ENCODE measurements around the gene CBL.
A peak's percentile ranks its signal among the peaks of the same experiment; 100 is the strongest.

Gene CBL

GRCh38 chr11:119205574-119206510, at the start of gene CBL:
Gene CBL, plus strand, starts transcription at chr11:119206339. Its CDS starts 79 bp downstream, at chr11:119206418.
- peak; percentile 91 for TF ChIP-seq CTCF (IDR thresholded peaks at IDR 0.05; ENCODE audit: low read depth, low read length)
- H3K4me3 ChIP-seq (ENCODE audit: low read depth, low read length), result peak within 1 kb of the TSS; percentile 95
- in situ Hi-C loops (cut with HindIII; ENCODE audit: low sequenced_read_pairs), result no loop called here
- peak; percentile 91 for DNase-seq (ENCODE audit: low read depth, low spot score)

- DNase-seq (ENCODE audit: low read depth, low spot score), result no peak
- H3K4me3 ChIP-seq (ENCODE audit: low read depth, low read length), result no peak overlapping the region
- in situ Hi-C loops (cut with HindIII; ENCODE audit: low sequenced_read_pairs), result no loop called here
- TF ChIP-seq CTCF (IDR thresholded peaks at IDR 0.05; ENCODE audit: low read depth, low read length), result no peak
Observed at GRCh38 chr11:119156496-119156895, 49.6 kb upstream of the CBL start.

GRCh38 chr11:119157063-119157462, 49.1 kb upstream of the CBL start:
- no peak for DNase-seq (ENCODE audit: low read depth, low spot score)
- H3K4me3 ChIP-seq (ENCODE audit: low read depth, low read length), result no peak overlapping the region
- no peak for TF ChIP-seq CTCF (IDR thresholded peaks at IDR 0.05; ENCODE audit: low read depth, low read length)
- in situ Hi-C loops (cut with HindIII; ENCODE audit: low sequenced_read_pairs), result no loop called here

- TF ChIP-seq CTCF (IDR thresholded peaks at IDR 0.05; ENCODE audit: low read depth, low read length), result no peak
- no peak for DNase-seq (ENCODE audit: low read depth, low spot score)
- no peak overlapping the region for H3K4me3 ChIP-seq (ENCODE audit: low read depth, low read length)
- in situ Hi-C loops (cut with HindIII; ENCODE audit: low sequenced_read_pairs), result no loop called here
Observed at GRCh38 chr11:119158467-119158866, 47.7 kb upstream of the CBL start.

- no peak for DNase-seq (ENCODE audit: low read depth, low spot score)
- H3K4me3 ChIP-seq (ENCODE audit: low read depth, low read length), result no peak overlapping the region
- TF ChIP-seq CTCF (IDR thresholded peaks at IDR 0.05; ENCODE audit: low read depth, low read length), result no peak
- in situ Hi-C loops (cut with HindIII; ENCODE audit: low sequenced_read_pairs), result no loop called here
Observed at GRCh38 chr11:119160151-119160550, 46.0 kb upstream of the CBL start.

- TF ChIP-seq CTCF (IDR thresholded peaks at IDR 0.05; ENCODE audit: low read depth, low read length), result no peak
- in situ Hi-C loops (cut with HindIII; ENCODE audit: low sequenced_read_pairs), result no loop called here
Observed at GRCh38 chr11:119161871-119162270, 44.3 kb upstream of the CBL start.

More at GRCh38 chr11:119161871-119162270, 44.3 kb upstream of the CBL start:
- DNase-seq (ENCODE audit: low read depth, low spot score), result no peak
- H3K4me3 ChIP-seq (ENCODE audit: low read depth, low read length), result no peak overlapping the region
